Dermis blood vessel endothelial cell (primary cell): ENCODE measurements around the gene NKD1. TPM values are rescaled to one million over a fixed set of nuclear protein-coding genes. Genes with fewer than 3 reads are reported as not detected.
A peak's percentile ranks its signal among the peaks of the same experiment; 100 is the strongest.

Experiments
- DNase-seq: peaks from one replicate; pipeline ENCODE4 v3.0.0; 2010
- total RNA-seq: library from RNA; depleted of rRNA; stranded (reverse); fragments of >200 nt; gene quantifications from 2 replicates; pipeline ENCODE4 v1.2.3, GENCODE V29; 2014

The NKD1 gene
- total RNA-seq, 1 donor from 2014 or later, result not detected

DNA sequence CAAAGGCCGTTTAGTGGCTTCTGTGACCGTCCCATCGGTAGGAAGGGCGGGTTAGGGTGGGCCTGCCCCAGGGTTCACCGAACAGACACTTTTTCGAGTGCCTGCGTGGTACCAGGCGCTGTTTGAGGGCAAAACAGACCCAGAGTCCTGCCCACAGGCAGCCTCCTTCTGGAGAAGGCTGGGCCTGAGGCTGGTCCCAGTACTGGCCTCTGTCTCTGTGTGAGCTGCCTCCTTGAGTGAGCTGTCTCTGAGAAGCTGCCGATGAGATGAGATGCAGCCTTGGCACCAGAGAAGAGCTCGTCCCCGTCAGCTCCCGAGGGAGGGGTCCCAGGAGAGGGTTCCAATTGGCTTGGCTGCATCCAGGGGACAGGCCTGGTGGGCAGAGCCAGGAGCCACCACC is 53.1 kb downstream of the NKD1 start:
- no peak for DNase-seq

DNA sequence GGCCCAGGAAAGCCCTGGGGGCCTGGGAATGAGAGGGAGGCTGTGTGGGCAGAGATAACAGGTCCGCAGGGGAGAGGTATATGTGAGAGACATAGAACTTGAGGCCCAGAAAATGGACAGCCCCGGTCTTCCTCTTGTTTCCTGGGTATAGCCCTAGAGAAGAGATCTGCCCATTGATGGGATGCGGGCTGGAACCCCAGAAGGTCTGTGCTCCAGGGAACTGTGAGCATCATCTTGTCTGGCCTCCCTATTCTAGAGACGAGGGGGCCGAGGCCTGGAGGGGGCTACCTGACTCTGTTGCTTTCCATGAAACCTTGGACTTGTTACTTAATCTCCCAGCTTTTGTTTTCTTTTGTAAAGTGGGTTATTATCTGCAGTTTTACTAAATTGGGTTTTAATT is 53.9 kb downstream of the NKD1 start:
- DNase-seq, result no peak

DNA sequence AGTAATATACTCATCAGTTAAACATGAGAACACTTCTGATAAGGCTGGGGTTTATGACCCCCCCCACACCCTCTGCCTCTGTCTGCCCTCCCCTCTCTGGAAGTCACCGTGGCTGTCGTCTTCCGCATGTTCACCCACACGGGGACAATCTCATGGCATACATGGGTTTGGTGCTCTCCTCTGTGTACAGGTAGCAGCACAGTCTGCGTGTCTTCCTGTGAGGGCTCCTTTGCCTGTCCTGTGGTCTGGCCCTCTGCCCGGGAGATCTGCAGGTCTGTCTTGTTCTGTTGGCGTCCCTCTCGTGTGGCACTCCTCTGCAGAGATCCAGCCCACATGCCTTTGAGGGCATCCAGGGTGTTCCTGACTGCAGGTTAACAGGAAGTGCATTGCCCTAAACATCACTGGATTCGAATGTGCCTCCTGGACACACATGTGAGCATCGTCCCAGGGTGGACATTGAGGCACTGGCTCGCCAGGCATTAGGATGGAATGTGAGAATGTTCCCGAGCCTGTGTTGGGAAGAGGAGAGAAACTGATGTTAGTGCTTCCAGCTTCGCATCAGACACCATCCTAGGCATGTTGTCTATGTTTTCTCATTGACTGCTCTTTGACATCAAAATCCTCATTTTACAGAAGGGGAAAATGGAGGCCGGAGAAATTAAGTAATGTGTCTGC is 54.5 kb downstream of the NKD1 start:
- no peak for DNase-seq

- no peak for DNase-seq
Observed at GRCh38 chr16:50603206-50604064, 55.2 kb downstream of the NKD1 start.

DNA sequence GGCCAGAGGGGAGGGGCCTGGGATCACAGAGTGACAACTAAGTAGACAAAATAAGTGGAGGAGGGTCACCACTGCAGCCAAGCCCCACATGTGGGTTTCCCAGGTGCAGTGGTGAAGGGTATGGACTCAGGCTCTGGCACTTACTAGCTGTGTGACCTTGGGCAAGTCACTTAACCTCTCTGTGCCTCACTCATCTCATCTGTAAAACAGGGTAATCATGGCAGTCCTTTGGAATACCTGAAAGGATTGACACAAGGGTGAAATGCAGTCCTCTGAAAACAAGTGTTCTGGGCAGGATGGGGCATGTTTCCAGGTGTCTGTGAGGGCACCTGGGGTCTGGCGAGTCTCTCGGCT is 55.8 kb downstream of the NKD1 start:
- DNase-seq, result no peak

DNA sequence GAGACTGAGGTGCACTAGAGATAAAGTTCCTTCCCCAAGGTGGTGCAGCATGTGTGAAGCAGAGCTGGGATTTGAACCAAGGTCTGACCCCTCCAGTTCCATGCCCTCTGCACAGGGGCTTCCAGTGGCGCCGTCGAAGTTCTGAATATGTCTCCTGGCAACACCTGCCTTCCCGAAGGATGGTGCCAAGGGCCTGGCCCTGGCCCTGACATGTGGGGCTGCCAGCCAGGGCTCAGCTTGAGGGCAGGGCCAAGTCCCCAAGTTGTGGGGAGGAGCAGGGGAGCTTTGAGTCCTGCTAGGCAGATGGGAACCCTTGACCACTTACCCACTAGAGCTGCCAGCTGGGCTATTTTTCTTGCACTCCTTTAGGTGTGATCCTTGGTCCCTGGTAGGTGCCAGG is 56.4 kb downstream of the NKD1 start:
- no peak for DNase-seq

- DNase-seq, result no peak
Observed at GRCh38 chr16:50605733-50606430, 57.7 kb downstream of the NKD1 start.

- DNase-seq, result no peak
Observed at GRCh38 chr16:50606431-50607050, 58.3 kb downstream of the NKD1 start.

- DNase-seq, result no peak
Observed at GRCh38 chr16:50607051-50607431, 58.8 kb downstream of the NKD1 start.

GRCh38 chr16:50607447-50607846 is 59.3 kb downstream of the NKD1 start:
- no peak for DNase-seq

DNA sequence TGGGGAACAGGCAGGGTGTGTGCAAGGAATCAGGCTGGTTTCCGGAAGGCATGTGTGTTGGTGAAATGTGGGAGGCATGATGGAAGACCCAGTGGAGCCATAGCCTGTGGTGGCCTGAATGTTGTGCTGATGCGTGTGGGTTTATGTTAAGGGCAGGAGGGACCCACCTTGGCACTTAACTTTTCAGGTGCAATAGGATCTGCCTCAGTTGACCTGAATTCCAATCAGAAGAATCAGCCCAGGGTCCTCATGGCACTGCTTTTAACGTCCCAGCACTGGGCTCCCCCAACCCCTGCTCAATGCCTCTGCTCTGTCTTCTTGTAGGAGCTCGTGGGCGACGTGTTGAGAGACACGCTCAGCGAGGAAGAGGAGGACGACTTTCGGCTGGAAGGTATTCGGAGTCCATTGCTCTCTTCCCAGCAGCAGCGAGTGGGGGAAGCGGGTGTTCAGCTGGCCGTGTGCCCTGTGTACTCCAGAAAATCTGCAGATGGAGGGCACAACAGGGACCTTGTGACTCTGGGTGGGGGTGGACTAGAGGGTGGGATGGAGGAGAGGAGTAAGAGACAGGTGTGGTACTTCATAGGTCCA is 59.9 kb downstream of the NKD1 start:
- no peak for DNase-seq

- DNase-seq, result no peak
Observed at GRCh38 chr16:50609049-50609448, 60.9 kb downstream of the NKD1 start.

DNA sequence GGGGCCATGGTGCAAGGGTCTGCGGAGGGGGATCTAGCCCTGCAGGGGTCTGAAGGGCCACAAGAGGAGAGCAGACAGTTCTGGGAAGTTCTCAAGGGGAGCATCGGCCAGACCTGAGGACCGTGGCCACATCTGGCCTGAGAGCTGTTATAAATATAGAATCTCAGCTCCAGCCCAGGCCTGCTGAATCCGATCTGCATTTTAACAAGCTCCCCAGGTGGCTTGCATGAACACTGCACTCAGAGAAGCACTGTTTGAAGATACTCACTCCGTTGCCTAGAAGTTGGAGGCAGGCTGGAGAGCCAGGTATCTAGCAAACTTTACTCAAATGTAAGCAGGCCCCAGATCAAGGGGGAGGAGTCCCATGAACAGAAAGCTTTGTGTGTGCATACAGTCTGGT is 61.3 kb downstream of the NKD1 start:
- no peak for DNase-seq

- DNase-seq, result no peak
Observed at GRCh38 chr16:50610331-50611262, 62.4 kb downstream of the NKD1 start.

- DNase-seq, result peak; percentile 67
Observed at GRCh38 chr16:50611332-50611934, 63.2 kb downstream of the NKD1 start.

- DNase-seq, result no peak
Observed at GRCh38 chr16:50611995-50612848, 64.0 kb downstream of the NKD1 start.

GRCh38 chr16:50612849-50613198 is 64.6 kb downstream of the NKD1 start:
- no peak for DNase-seq

- no peak for DNase-seq
Observed at GRCh38 chr16:50613281-50613963, 65.2 kb downstream of the NKD1 start.

GRCh38 chr16:50613964-50614474 is 65.8 kb downstream of the NKD1 start:
- DNase-seq, result no peak
